SK-N-SH (cell line): ENCODE data around the gene C1orf226. TPM values are rescaled to one million over a fixed set of nuclear protein-coding genes. Genes with fewer than 3 reads are reported as not detected.

Experiments used
- CTCF ChIA-PET: fragments of 300-600, 350-600 bp; formaldehyde crosslinking; extraction: SDS; loops from one replicate; lab custom pipeline; 2021; lab: Yijun Ruan, JAX
- POLR2A ChIA-PET: fragments of 350-600 bp; sonication (Branson Sonifier 250); formaldehyde crosslinking; extraction: SDS; loops from one replicate; lab custom pipeline; 2020; ENCODE audit warnings: antibody characterized with exemption, inconsistent platforms; lab: Yijun Ruan, JAX
- DNase-seq: peaks from one replicate; pipeline ENCODE4 v3.0.0; 2012
- H2AFZ ChIP-seq: fragments of 200-600 bp; sonication (generic); 2 replicates; pipeline ENCODE4 v1.8.1; 2016; ENCODE audit warnings: antibody characterized with exemption, mild to moderate bottlenecking, low read depth
- H3F3A ChIP-seq: fragments of 200-600 bp; sonication (generic); replicated peaks from 2 replicates; pipeline ENCODE3; 2016; ENCODE audit warnings: antibody characterized with exemption, mild to moderate bottlenecking; ENCODE audit not compliant: insufficient read depth
- H3K27ac ChIP-seq, 2 experiments: fragments of 200-500 bp in 1 of 2; fragments of 200-600 bp in 1 of 2; sonication (Bioruptor generic) in 1 of 2; sonication (generic), shearing (Covaris generic) in 1 of 2; 2 replicates each; pipeline versions ENCODE4 v1.5.1 to v1.6.1; 2014 to 2016; ENCODE audit warnings: low read depth in 2 of 2, inconsistent platforms in 1 of 2, low read length in 1 of 2, mild to moderate bottlenecking in 1 of 2, mixed read lengths in 1 of 2
- H3K27me3 ChIP-seq: fragments of 200-600 bp; sonication (generic), shearing (Covaris generic); 2 replicates; pipeline ENCODE4 v1.6.1; 2016; ENCODE audit warnings: mixed run types; ENCODE audit not compliant: insufficient read depth
- H3K36me3 ChIP-seq, 2 experiments: fragments of 200-500 bp in 1 of 2; fragments of 200-600 bp in 1 of 2; sonication (Bioruptor generic) in 1 of 2; sonication (generic) in 1 of 2; replicated peaks in 1 of 2; 2 replicates each; pipeline versions ENCODE3 to v1.5.1; 2014 to 2016; ENCODE audit warnings: low read length in 1 of 2, mild to moderate bottlenecking in 1 of 2; ENCODE audit not compliant: insufficient read depth in 2 of 2, control insufficient read depth in 1 of 2
- H3K4me1 ChIP-seq, 2 experiments: fragments of 200-500 bp in 1 of 2; fragments of 200-600 bp in 1 of 2; sonication (Bioruptor generic) in 1 of 2; sonication (generic), shearing (Covaris generic) in 1 of 2; 2 replicates each; pipeline versions ENCODE4 v1.5.1 to v1.6.1; 2014 to 2016; ENCODE audit warnings: low read depth in 1 of 2, low read length in 1 of 2, mixed run types in 1 of 2; ENCODE audit not compliant: insufficient read depth in 2 of 2, control insufficient read depth in 1 of 2
- H3K4me2 ChIP-seq: fragments of 200-600 bp; sonication (generic), shearing (Covaris generic); 2 replicates; pipeline ENCODE4 v1.6.1; 2017; ENCODE audit warnings: mixed run types
- H3K4me3 ChIP-seq, 2 experiments: fragments of 200-500 bp in 1 of 2; fragments of 200-600 bp in 1 of 2; sonication (Bioruptor generic) in 1 of 2; sonication (generic), shearing (Covaris generic) in 1 of 2; 2 replicates each; pipeline versions ENCODE4 v1.5.1 to v1.8.1; 2014 to 2016; ENCODE audit warnings: low read depth in 2 of 2, inconsistent platforms in 1 of 2, low read length in 1 of 2, mild to moderate bottlenecking in 1 of 2, mixed read lengths in 1 of 2, moderate library complexity in 1 of 2
- H3K79me2 ChIP-seq: fragments of 200-600 bp; sonication (generic); 2 replicates; pipeline ENCODE4 v1.8.1; 2017; ENCODE audit warnings: mild to moderate bottlenecking; ENCODE audit not compliant: insufficient read depth
- H3K9ac ChIP-seq: fragments of 200-600 bp; sonication (generic); 2 replicates; pipeline ENCODE4 v1.6.1; 2017; ENCODE audit warnings: mixed run types
- H3K9me2 ChIP-seq: fragments of 200-600 bp; sonication (generic); 2 replicates; pipeline ENCODE4 v1.6.1; 2017; ENCODE audit warnings: mixed run types
- H3K9me3 ChIP-seq: fragments of 200-600 bp; sonication (generic); 2 replicates; pipeline ENCODE4 v1.6.1; 2017; ENCODE audit warnings: mixed run types, mild to moderate bottlenecking, moderate library complexity
- H4K20me1 ChIP-seq: fragments of 200-600 bp; sonication (generic); 2 replicates; pipeline ENCODE4 v1.6.1; 2017; ENCODE audit warnings: mild to moderate bottlenecking, mixed run types; ENCODE audit not compliant: insufficient read depth
- EP300 ChIP-seq, 2 experiments: IDR thresholded peaks; 2 replicates each; pipeline versions ENCODE4 v1.4.0 to v1.6.1; 2012; ENCODE audit warnings: borderline replicate concordance in 1 of 2, low read depth in 1 of 2, low read length in 1 of 2
- EZH2phosphoT487 ChIP-seq: fragments of 200-600 bp; sonication (generic); IDR thresholded peaks from 2 replicates; pipeline ENCODE4 v1.6.1; 2017; ENCODE audit warnings: low read depth, mixed run types, mild to moderate bottlenecking, antibody characterized with exemption, moderate library complexity, borderline replicate concordance
- FOXJ3 ChIP-seq: sonication (generic); formaldehyde crosslinking; IDR thresholded peaks from 2 replicates; pipeline ENCODE4 v1.5.1; 2020; ENCODE audit warnings: mild to moderate bottlenecking, missing genetic modification reagents
- GATA2 ChIP-seq: sonication (generic); formaldehyde crosslinking; IDR thresholded peaks from 2 replicates; pipeline ENCODE4 v1.5.0; 2020; ENCODE audit warnings: mild to moderate bottlenecking, missing genetic modification reagents
- MXI1 ChIP-seq: IDR thresholded peaks from 2 replicates; pipeline ENCODE4 v1.6.1; 2012; ENCODE audit warnings: mild to moderate bottlenecking, low read depth, low read length, improper control_type of control experiment
- NFIC ChIP-seq: IDR thresholded peaks from 2 replicates; pipeline ENCODE4 v1.4.0; 2012; ENCODE audit warnings: borderline replicate concordance
- RAD21 ChIP-seq: IDR thresholded peaks from 2 replicates; pipeline ENCODE4 v1.6.1; 2012; ENCODE audit warnings: mild to moderate bottlenecking, low read length
- RFX5 ChIP-seq: IDR thresholded peaks from 2 replicates; pipeline ENCODE4 v1.6.1; 2012; ENCODE audit warnings: mild to moderate bottlenecking, improper control_type of control experiment, low read length
- RXRA ChIP-seq: IDR thresholded peaks from 2 replicates; pipeline ENCODE4 v1.4.0; 2012; ENCODE audit warnings: low read depth, mild to moderate bottlenecking, borderline replicate concordance
- TAF1 ChIP-seq: IDR thresholded peaks from 2 replicates; pipeline ENCODE4 v1.6.1; 2012; ENCODE audit warnings: low read depth, mild to moderate bottlenecking, low read length, moderate library complexity, borderline replicate concordance
- USF2 ChIP-seq: fragments of 150-350 bp; IDR thresholded peaks from 2 replicates; pipeline ENCODE4 v1.6.1; 2017; ENCODE audit warnings: antibody characterized with exemption, low read length, low read depth, borderline replicate concordance
- YY1 ChIP-seq: IDR thresholded peaks from 2 replicates; pipeline ENCODE4 v1.4.0; 2012; ENCODE audit warnings: low read depth, mild to moderate bottlenecking
- WGBS: methylation state at CpG from one replicate; pipeline ENCODE4 v1.1.6; 2017; ENCODE audit warnings: low lambda C conversion rate; 5-methylcytosine and 5-hydroxymethylcytosine counted together
- polyA plus RNA-seq, 3 experiments: library from polyadenylated mRNA; depleted of rRNA; stranded (reverse); fragments of >200 nt; gene quantifications; 2 replicates each; pipeline ENCODE4 v1.2.3, GENCODE V29; 2012
- TF ChIP-seq, protein P1 (sequence below): IDR thresholded peaks from 2 replicates; pipeline ENCODE4 v1.6.1; 2012; ENCODE audit warnings: mild to moderate bottlenecking, low read depth, low read length, moderate library complexity

Gene C1orf226
- polyA plus RNA-seq, 1 of the 3 experiments (the other 2 are of a cell fraction), result 0.03 TPM

DNA sequence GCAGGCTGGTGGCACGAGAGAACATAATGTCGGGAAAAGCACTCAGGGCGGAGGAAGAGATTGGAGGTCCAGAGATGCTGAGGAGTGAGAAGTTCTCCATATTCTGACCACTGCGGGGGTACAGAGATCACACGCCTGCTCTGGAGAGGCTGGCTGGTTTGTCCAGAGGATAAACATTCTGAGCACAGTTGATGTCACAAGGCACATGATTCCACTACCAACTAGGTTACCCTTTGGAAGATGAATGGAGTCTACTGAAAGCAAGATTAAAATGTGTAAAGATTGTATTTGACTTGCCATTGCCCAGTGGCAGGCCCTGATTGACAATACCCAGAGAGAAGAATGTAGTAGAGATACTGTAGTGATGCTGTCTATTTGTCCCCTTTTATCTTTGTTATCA lies 4.8 kb upstream of the C1orf226 start, which contains the start of gene SPATA46:
Gene SPATA46, minus strand, starts transcription at position 164 of the 400 bp plus-strand sequence. Its CDS starts 64 bp downstream, at position 100.
- POLR2A ChIA-PET, result no interaction called here
- no peak for DNase-seq
- Histone ChIP-seq H3F3A (no peaks in the 10 kb centered on the region), H3K79me2 (no peaks in the 10 kb centered on the region), H3K9me2 (no peaks in the 10 kb centered on the region), H4K20me1 (no peaks in the 10 kb centered on the region), H2AFZ (no peak within 1 kb of the TSS), H3K9ac (no peak within 1 kb of the TSS), H3K4me2 (no peak within 1 kb of the TSS), H3K27ac (no peak within 1 kb of the TSS), H3K4me3 (no peak within 1 kb of the TSS), H3K9me3 (no peaks in the 10 kb centered on the region), H3K27me3 (peaks cover 5% of the 10 kb centered on the region; the same call in 1 of the 2 replicates), H3K36me3 (no peaks in the 10 kb centered on the region), H3K4me1 (peaks cover 0 to 25% of the 10 kb centered on the region in 2 experiments; a peak in 1 of 4 replicates)
- CTCF ChIA-PET, result interaction anchor here (1.2 to 2.0 kb wide), 4 partner anchors 18 to 320 kb away, joined by 3 to 7 read pairs (median 4); no protein-coding TSS in a partner anchor
- TF ChIP-seq MXI1 (no peak), GATA2 (CRISPR knock-in tag) (no peak), RXRA (no peak), NFIC (no peak), RFX5 (no peak), YY1 (no peak), RAD21 (no peak), EP300 (IDR thresholded peaks at IDR 0.05; ENCODE audit: borderline replicate concordance in 1 of 2, low read depth in 1 of 2, low read length in 1 of 2) (no peak), TAF1 (no peak), EZH2phosphoT487 (no peak), FOXJ3 (CRISPR knock-in tag) (no peak), USF2 (no peak)
- TF ChIP-seq, protein P1, sequence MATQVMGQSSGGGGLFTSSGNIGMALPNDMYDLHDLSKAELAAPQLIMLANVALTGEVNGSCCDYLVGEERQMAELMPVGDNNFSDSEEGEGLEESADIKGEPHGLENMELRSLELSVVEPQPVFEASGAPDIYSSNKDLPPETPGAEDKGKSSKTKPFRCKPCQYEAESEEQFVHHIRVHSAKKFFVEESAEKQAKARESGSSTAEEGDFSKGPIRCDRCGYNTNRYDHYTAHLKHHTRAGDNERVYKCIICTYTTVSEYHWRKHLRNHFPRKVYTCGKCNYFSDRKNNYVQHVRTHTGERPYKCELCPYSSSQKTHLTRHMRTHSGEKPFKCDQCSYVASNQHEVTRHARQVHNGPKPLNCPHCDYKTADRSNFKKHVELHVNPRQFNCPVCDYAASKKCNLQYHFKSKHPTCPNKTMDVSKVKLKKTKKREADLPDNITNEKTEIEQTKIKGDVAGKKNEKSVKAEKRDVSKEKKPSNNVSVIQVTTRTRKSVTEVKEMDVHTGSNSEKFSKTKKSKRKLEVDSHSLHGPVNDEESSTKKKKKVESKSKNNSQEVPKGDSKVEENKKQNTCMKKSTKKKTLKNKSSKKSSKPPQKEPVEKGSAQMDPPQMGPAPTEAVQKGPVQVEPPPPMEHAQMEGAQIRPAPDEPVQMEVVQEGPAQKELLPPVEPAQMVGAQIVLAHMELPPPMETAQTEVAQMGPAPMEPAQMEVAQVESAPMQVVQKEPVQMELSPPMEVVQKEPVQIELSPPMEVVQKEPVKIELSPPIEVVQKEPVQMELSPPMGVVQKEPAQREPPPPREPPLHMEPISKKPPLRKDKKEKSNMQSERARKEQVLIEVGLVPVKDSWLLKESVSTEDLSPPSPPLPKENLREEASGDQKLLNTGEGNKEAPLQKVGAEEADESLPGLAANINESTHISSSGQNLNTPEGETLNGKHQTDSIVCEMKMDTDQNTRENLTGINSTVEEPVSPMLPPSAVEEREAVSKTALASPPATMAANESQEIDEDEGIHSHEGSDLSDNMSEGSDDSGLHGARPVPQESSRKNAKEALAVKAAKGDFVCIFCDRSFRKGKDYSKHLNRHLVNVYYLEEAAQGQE, result no peak
- 86% methylated on average over 5 of the region's 5 CpGs for WGBS
